ENCODE results near the gene CBX4.

CBX4 gene

GRCh38 chr17:79811868-79812352 lies 27.3 kb downstream of the CBX4 start:
- DNase-seq (ENCODE audit: low spot score), result no peak

GRCh38 chr17:79811011-79811867 lies 28.0 kb downstream of the CBX4 start:
- DNase-seq (ENCODE audit: low spot score), result peak; percentile 76

GRCh38 chr17:79810130-79811010 lies 28.9 kb downstream of the CBX4 start:
- peak; percentile 92 for DNase-seq (ENCODE audit: low spot score)

- DNase-seq (ENCODE audit: low spot score), result no peak
These were observed 29.6 kb downstream of the CBX4 start for GRCh38 chr17:79809530-79810129.

- no peak for DNase-seq (ENCODE audit: low spot score)
These were observed 30.3 kb downstream of the CBX4 start for GRCh38 chr17:79808763-79809529.

- DNase-seq (ENCODE audit: low spot score), result no peak
These were observed 32.1 kb downstream of the CBX4 start for GRCh38 chr17:79806863-79807720.

GRCh38 chr17:79806446-79806760 lies 32.8 kb downstream of the CBX4 start:
- no peak for DNase-seq (ENCODE audit: low spot score)

- DNase-seq (ENCODE audit: low spot score), result no peak
These were observed 34.2 kb downstream of the CBX4 start for GRCh38 chr17:79804856-79805696.

GRCh38 chr17:79803997-79804855 lies 35.0 kb downstream of the CBX4 start:
- no peak for DNase-seq (ENCODE audit: low spot score)

- DNase-seq (ENCODE audit: low spot score), result no peak
These were observed 35.7 kb downstream of the CBX4 start for GRCh38 chr17:79803421-79803996.

GRCh38 chr17:79802736-79803420 lies 36.4 kb downstream of the CBX4 start:
- DNase-seq (ENCODE audit: low spot score), result no peak

GRCh38 chr17:79802039-79802735 lies 37.1 kb downstream of the CBX4 start:
- no peak for DNase-seq (ENCODE audit: low spot score)

GRCh38 chr17:79801156-79802038 lies 37.8 kb downstream of the CBX4 start:
- DNase-seq (ENCODE audit: low spot score), result no peak

GRCh38 chr17:79800325-79801155 lies 38.7 kb downstream of the CBX4 start:
- DNase-seq (ENCODE audit: low spot score), result peak; percentile 59
